A549 (cell line): ENCODE data around the gene NR2C2. TPM values are rescaled to one million over a fixed set of nuclear protein-coding genes. Genes with fewer than 3 reads are reported as not detected.

Experiments used
- EHMT2 ChIP-seq: fragments of 200-600 bp; sonication (generic); IDR thresholded peaks from 2 replicates; pipeline ENCODE4 v1.6.1; 2016; ENCODE audit warnings: antibody characterized with exemption, low read depth, mild to moderate bottlenecking, moderate library complexity
- EP300 ChIP-seq, 2 experiments: fragments of >200 bp; sonication (Bioruptor Twin); formaldehyde crosslinking; IDR thresholded peaks; 2 replicates in 1 of 2; 3 replicates in 1 of 2; pipeline ENCODE4 v1.6.1; 2016 to 2017
- ESRRA ChIP-seq: fragments of 150-350 bp; IDR thresholded peaks from 2 replicates; pipeline ENCODE4 v1.6.1; 2014; ENCODE audit warnings: mild to moderate bottlenecking, low read length, borderline replicate concordance
- FOSB ChIP-seq: fragments of 250-450 bp; sonication (Bioruptor Pico); IDR thresholded peaks from 2 replicates; pipeline ENCODE4 v1.5.0; 2020; ENCODE audit warnings: mild to moderate bottlenecking, moderate library complexity
- FOXS1 ChIP-seq: fragments of 250-450 bp; sonication (Bioruptor Pico); IDR thresholded peaks from 2 replicates; pipeline ENCODE4 v1.5.0; 2020; ENCODE audit warnings: mild to moderate bottlenecking, moderate library complexity
- GATA3 ChIP-seq: IDR thresholded peaks from 2 replicates; pipeline ENCODE4 v1.6.1; 2012; ENCODE audit warnings: borderline replicate concordance
- HDAC2 ChIP-seq: fragments of 200-600 bp; sonication (generic); IDR thresholded peaks from 2 replicates; pipeline ENCODE4 v1.6.1; 2016
- HEYL ChIP-seq: fragments of 250-450 bp; sonication (Bioruptor Pico); IDR thresholded peaks from 2 replicates; pipeline ENCODE4 v1.8.0; 2021; ENCODE audit warnings: mild to moderate bottlenecking, moderate library complexity
- MAFK ChIP-seq: fragments of 450-650 bp; IDR thresholded peaks from 2 replicates; pipeline ENCODE4 v1.6.1; 2014; ENCODE audit not compliant: partially characterized antibody
- MAZ ChIP-seq: fragments of 150-350 bp; IDR thresholded peaks from 2 replicates; pipeline ENCODE4 v1.6.1; 2014; ENCODE audit warnings: antibody characterized with exemption, low read depth, low read length, borderline replicate concordance
- MYC ChIP-seq: IDR thresholded peaks from 2 replicates; pipeline ENCODE4 v1.6.1; 2012; ENCODE audit warnings: mild to moderate bottlenecking, inconsistent platforms, low read length, improper control_type of control experiment, borderline replicate concordance
- NFE2L2 ChIP-seq: fragments of 150-350 bp; conservative IDR thresholded peaks from 2 replicates; pipeline ENCODE4 v1.6.1; 2014; ENCODE audit warnings: low read length
- NPAS2 ChIP-seq: fragments of 250-450 bp; sonication (Bioruptor Pico); IDR thresholded peaks from 2 replicates; pipeline ENCODE4 v1.8.0; 2022; ENCODE audit warnings: mild to moderate bottlenecking, moderate library complexity, borderline replicate concordance
- NR3C1 ChIP-seq: fragments of >200 bp; sonication (Bioruptor Twin); formaldehyde crosslinking; IDR thresholded peaks from 3 replicates; pipeline ENCODE4 v1.6.1; 2017
- POLR2AphosphoS2 ChIP-seq: conservative IDR thresholded peaks from 2 replicates; pipeline ENCODE4 v1.6.1; 2012; ENCODE audit warnings: low read length, improper control_type of control experiment, inconsistent platforms
- RAD21 ChIP-seq, 2 experiments: fragments of >200 bp in 1 of 2; sonication (Bioruptor Twin) in 1 of 2; formaldehyde crosslinking in 1 of 2; IDR thresholded peaks in 1 of 2; conservative IDR thresholded peaks in 1 of 2; 2 replicates in 1 of 2; 3 replicates in 1 of 2; pipeline ENCODE4 v1.6.1; 2012 to 2018; ENCODE audit warnings: inconsistent platforms in 1 of 2
- RNF2 ChIP-seq: fragments of 200-600 bp; sonication (generic); IDR thresholded peaks from 2 replicates; pipeline ENCODE4 v1.6.1; 2016; ENCODE audit warnings: low read depth, mild to moderate bottlenecking, antibody characterized with exemption, moderate library complexity, borderline replicate concordance
- TFCP2L1 ChIP-seq: fragments of 250-450 bp; sonication (Bioruptor Pico); IDR thresholded peaks from 2 replicates; pipeline ENCODE4 v1.5.0; 2021; ENCODE audit warnings: mild to moderate bottlenecking
- ZFP36 ChIP-seq: fragments of 450-650 bp; IDR thresholded peaks from 2 replicates; pipeline ENCODE4 v1.6.1; 2014; ENCODE audit warnings: borderline replicate concordance; ENCODE audit not compliant: partially characterized antibody
- polyA plus RNA-seq, 4 experiments: library from polyadenylated mRNA; depleted of rRNA in 3 of 4; stranded (reverse); fragments of >200 nt; fragmentation: RNase III in 1 of 4; extraction: RNeasy Plus Mini Kit Qiagen cat#74134 plus additional on column Dnase treatment in 1 of 4; gene quantifications; 2 replicates in 3 of 4; 3 replicates in 1 of 4; pipeline ENCODE4 v1.2.3, GENCODE V29; 2011 to 2017
- TF ChIP-seq, protein P1 (sequence below): fragments of 250-450 bp; sonication (Bioruptor Pico); IDR thresholded peaks from 2 replicates; pipeline ENCODE4 v1.5.0; 2021; ENCODE audit warnings: mild to moderate bottlenecking, moderate library complexity, borderline replicate concordance
- TF ChIP-seq, protein P2 (sequence below): fragments of 200-600 bp; sonication (generic); IDR thresholded peaks from 2 replicates; pipeline ENCODE4 v1.6.1; 2016; ENCODE audit warnings: antibody characterized with exemption, mild to moderate bottlenecking, moderate library complexity
- TF ChIP-seq, protein P3 (sequence below): fragments of >200 bp; sonication (Bioruptor Twin); formaldehyde crosslinking; IDR thresholded peaks from 3 replicates; pipeline ENCODE4 v1.6.1; 2016

The NR2C2 gene
- polyA plus RNA-seq, 2 of the 4 experiments (the other 2 are of a cell fraction): 14.6 to 20.2 TPM

DNA sequence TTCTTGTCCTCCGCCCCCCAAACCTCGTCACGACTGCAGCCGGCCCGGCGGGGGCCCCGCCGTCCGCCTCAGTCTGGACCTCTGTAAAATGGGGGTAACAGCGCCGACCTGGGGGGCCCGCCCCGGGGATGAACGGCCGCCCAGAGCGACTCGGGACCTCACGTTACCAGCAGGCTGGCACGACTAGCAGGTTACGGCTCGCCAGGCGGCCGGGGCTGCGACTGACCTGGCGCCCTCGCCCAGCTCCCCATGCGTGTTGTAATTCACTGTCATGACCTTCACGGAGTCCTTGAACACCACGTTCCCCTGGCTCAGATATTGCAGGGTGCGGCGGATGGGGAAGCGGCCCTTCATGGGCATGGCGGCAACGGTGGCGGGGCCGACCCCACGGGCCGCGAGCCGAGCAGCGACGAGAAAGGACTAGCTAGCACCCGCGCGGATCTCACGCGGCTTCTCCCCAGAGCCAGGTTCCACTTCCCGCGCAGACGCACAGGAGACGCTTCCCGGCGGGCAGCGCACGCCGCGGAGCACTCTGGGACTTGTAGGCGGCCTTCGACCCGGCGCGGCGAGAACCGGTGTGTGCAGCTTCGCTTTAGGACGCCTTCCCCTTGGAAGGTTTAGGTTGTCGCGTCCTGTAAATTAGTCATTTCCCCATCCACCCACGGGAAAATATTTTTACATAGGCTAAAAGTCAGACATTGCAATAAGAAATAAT lies 117.6 kb downstream of the NR2C2 start, which contains the start of gene MRPS25 (continued):
- TF ChIP-seq, protein P1, sequence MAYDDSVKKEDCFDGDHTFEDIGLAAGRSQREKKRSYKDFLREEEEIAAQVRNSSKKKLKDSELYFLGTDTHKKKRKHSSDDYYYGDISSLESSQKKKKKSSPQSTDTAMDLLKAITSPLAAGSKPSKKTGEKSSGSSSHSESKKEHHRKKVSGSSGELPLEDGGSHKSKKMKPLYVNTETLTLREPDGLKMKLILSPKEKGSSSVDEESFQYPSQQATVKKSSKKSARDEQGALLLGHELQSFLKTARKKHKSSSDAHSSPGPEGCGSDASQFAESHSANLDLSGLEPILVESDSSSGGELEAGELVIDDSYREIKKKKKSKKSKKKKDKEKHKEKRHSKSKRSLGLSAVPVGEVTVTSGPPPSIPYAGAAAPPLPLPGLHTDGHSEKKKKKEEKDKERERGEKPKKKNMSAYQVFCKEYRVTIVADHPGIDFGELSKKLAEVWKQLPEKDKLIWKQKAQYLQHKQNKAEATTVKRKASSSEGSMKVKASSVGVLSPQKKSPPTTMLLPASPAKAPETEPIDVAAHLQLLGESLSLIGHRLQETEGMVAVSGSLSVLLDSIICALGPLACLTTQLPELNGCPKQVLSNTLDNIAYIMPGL (CRISPR knock-in tag): no peak
- TF ChIP-seq HDAC2 (no peak), RNF2 (no peak), ZFP36 (no peak), EHMT2 (no peak), MAFK (no peak), NPAS2 (CRISPR knock-in tag) (no peak), NFE2L2 (no peak), RAD21 (conservative IDR thresholded peaks at IDR 0.05 in 1 of 2, IDR thresholded peaks at IDR 0.05 in 1 of 2) (no peak), MAZ (no peak), POLR2AphosphoS2 (no peak), GATA3 (no peak), NR3C1 (no peak), TFCP2L1 (CRISPR knock-in tag) (0 out of 2 replicates have a peak, but pooled peaks have one; percentile 23), ESRRA (no peak; the same call in 1 of the 2 replicates), FOSB (CRISPR knock-in tag) (no peak), FOXS1 (no peak), HEYL (CRISPR knock-in tag) (no peak), EP300 (IDR thresholded peaks at IDR 0.05) (no peak), MYC (peak; percentile 79)
- TF ChIP-seq, protein P2, sequence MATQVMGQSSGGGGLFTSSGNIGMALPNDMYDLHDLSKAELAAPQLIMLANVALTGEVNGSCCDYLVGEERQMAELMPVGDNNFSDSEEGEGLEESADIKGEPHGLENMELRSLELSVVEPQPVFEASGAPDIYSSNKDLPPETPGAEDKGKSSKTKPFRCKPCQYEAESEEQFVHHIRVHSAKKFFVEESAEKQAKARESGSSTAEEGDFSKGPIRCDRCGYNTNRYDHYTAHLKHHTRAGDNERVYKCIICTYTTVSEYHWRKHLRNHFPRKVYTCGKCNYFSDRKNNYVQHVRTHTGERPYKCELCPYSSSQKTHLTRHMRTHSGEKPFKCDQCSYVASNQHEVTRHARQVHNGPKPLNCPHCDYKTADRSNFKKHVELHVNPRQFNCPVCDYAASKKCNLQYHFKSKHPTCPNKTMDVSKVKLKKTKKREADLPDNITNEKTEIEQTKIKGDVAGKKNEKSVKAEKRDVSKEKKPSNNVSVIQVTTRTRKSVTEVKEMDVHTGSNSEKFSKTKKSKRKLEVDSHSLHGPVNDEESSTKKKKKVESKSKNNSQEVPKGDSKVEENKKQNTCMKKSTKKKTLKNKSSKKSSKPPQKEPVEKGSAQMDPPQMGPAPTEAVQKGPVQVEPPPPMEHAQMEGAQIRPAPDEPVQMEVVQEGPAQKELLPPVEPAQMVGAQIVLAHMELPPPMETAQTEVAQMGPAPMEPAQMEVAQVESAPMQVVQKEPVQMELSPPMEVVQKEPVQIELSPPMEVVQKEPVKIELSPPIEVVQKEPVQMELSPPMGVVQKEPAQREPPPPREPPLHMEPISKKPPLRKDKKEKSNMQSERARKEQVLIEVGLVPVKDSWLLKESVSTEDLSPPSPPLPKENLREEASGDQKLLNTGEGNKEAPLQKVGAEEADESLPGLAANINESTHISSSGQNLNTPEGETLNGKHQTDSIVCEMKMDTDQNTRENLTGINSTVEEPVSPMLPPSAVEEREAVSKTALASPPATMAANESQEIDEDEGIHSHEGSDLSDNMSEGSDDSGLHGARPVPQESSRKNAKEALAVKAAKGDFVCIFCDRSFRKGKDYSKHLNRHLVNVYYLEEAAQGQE: peak; percentile 64
- TF ChIP-seq, protein P3, sequence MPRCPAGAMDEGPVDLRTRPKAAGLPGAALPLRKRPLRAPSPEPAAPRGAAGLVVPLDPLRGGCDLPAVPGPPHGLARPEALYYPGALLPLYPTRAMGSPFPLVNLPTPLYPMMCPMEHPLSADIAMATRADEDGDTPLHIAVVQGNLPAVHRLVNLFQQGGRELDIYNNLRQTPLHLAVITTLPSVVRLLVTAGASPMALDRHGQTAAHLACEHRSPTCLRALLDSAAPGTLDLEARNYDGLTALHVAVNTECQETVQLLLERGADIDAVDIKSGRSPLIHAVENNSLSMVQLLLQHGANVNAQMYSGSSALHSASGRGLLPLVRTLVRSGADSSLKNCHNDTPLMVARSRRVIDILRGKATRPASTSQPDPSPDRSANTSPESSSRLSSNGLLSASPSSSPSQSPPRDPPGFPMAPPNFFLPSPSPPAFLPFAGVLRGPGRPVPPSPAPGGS: peak; percentile 85; the same call in 1 of the 3 replicates
